NCI-H187 treated with DMSO at 0.1 percent for 48 hours (cell line): Measurements from ENCODE around the gene TRIOBP.
"Not testable (repeated sequence)": the region's sequence is repeated elsewhere in the genome, so short reads cannot be mapped to it uniquely, and the experiment has no call there.

Experiments used
- DNase-seq: peaks from one replicate; lab custom pipeline; 2025; lab: John Stamatoyannopoulos, UW

The TRIOBP gene

GRCh38 chr22:37778370-37779009 lies 81.6 kb downstream of the TRIOBP start:
- no peak for DNase-seq

GRCh38 chr22:37781434-37782059 lies 84.7 kb downstream of the TRIOBP start:
- DNase-seq: no peak

- DNase-seq: no peak
Observed at GRCh38 chr22:37782340-37783168, 85.7 kb downstream of the TRIOBP start.

- no peak for DNase-seq
Observed at GRCh38 chr22:37784829-37785495, 88.1 kb downstream of the TRIOBP start.

- DNase-seq: no peak
Observed at GRCh38 chr22:37790234-37790633, 93.4 kb downstream of the TRIOBP start.

- DNase-seq: no peak
Observed at GRCh38 chr22:37792494-37792893, 95.6 kb downstream of the TRIOBP start.

- DNase-seq: no peak
Observed at GRCh38 chr22:37794376-37794775, 97.5 kb downstream of the TRIOBP start.

- no peak for DNase-seq
Observed at GRCh38 chr22:37796079-37796478, 99.2 kb downstream of the TRIOBP start.

- not testable (repeated sequence) for DNase-seq
Observed at GRCh38 chr22:37797259-37797658, 100.4 kb downstream of the TRIOBP start.

- no peak for DNase-seq
Observed at GRCh38 chr22:37797874-37798500, 101.1 kb downstream of the TRIOBP start.

GRCh38 chr22:37799979-37800378 lies 103.1 kb downstream of the TRIOBP start:
- DNase-seq: not testable (repeated sequence)

GRCh38 chr22:37801946-37802309 lies 105.1 kb downstream of the TRIOBP start:
- DNase-seq: no peak

- DNase-seq: no peak
Observed at GRCh38 chr22:37802310-37803194, 105.7 kb downstream of the TRIOBP start.

- no peak for DNase-seq
Observed at GRCh38 chr22:37803195-37803638, 106.4 kb downstream of the TRIOBP start.

GRCh38 chr22:37803639-37804351 lies 106.9 kb downstream of the TRIOBP start:
- DNase-seq: no peak

- DNase-seq: no peak
Observed at GRCh38 chr22:37804352-37804880, 107.6 kb downstream of the TRIOBP start.

GRCh38 chr22:37804881-37805809 lies 108.3 kb downstream of the TRIOBP start:
- DNase-seq: peak; percentile 31

GRCh38 chr22:37805810-37806277 lies 109.0 kb downstream of the TRIOBP start:
- DNase-seq: no peak
